Smooth muscle cell (in vitro differentiated cells): ENCODE measurements around the gene AP3B1. TPM values are rescaled to one million over a fixed set of nuclear protein-coding genes. Genes with fewer than 3 reads are reported as not detected.

ENCODE experiments used
- DNase-seq: peaks from one replicate; lab custom pipeline; 2025; ENCODE audit not compliant: unreplicated experiment; lab: John Stamatoyannopoulos, UW
- H2AFZ ChIP-seq: fragments of 200-600 bp; sonication (generic); 2 replicates; pipeline ENCODE4 v1.6.0; 2016; ENCODE audit warnings: antibody characterized with exemption, low read depth, mild to moderate bottlenecking
- H3F3A ChIP-seq: fragments of 200-600 bp; sonication (generic); 2 replicates; pipeline ENCODE4 v1.6.0; 2017; ENCODE audit warnings: antibody characterized with exemption, low read depth
- H3K27ac ChIP-seq: fragments of 200-600 bp; sonication (generic); 2 replicates; pipeline ENCODE4 v1.5.1; 2016; ENCODE audit warnings: low read depth, mild to moderate bottlenecking
- H3K27me3 ChIP-seq: fragments of 200-600 bp; sonication (generic); 2 replicates; pipeline ENCODE4 v1.6.1; 2016; ENCODE audit warnings: low read depth, mild to moderate bottlenecking
- H3K36me3 ChIP-seq: fragments of 200-600 bp; sonication (generic); 2 replicates; pipeline ENCODE4 v1.5.1; 2016; ENCODE audit warnings: low read depth
- H3K4me1 ChIP-seq: fragments of 200-600 bp; sonication (generic); 2 replicates; pipeline ENCODE4 v1.5.1; 2016; ENCODE audit warnings: low read depth
- H3K4me2 ChIP-seq: fragments of 200-600 bp; sonication (generic); 2 replicates; pipeline ENCODE4 v1.6.0; 2016; ENCODE audit warnings: mild to moderate bottlenecking
- H3K4me3 ChIP-seq: fragments of 200-600 bp; sonication (generic); 2 replicates; pipeline ENCODE4 v1.5.1; 2016; ENCODE audit warnings: mild to moderate bottlenecking
- H3K79me2 ChIP-seq: fragments of 200-600 bp; sonication (generic); 2 replicates; pipeline ENCODE4 v1.6.0; 2016; ENCODE audit warnings: low read depth, mild to moderate bottlenecking
- H3K9ac ChIP-seq: fragments of 200-600 bp; sonication (generic); 2 replicates; pipeline ENCODE4 v1.6.0; 2016; ENCODE audit warnings: low read depth
- H3K9me3 ChIP-seq: fragments of 200-600 bp; sonication (generic); replicated peaks from 2 replicates; pipeline ENCODE4 v1.5.1; 2016; ENCODE audit warnings: low read depth
- H4K20me1 ChIP-seq: fragments of 200-600 bp; sonication (generic); 2 replicates; pipeline ENCODE4 v1.6.0; 2016; ENCODE audit warnings: low read depth
- WGBS: methylation state at CpG from one replicate; pipeline ENCODE4 v1.1.7; 2016; ENCODE audit warnings: low lambda C conversion rate; 5-methylcytosine and 5-hydroxymethylcytosine counted together
- polyA plus RNA-seq: library from polyadenylated mRNA; unstranded; fragments of >200 nt; fragmentation: Nextera tagmentation; extraction: Ambion mirVana; gene quantifications from 2 replicates; pipeline ENCODE4 v1.2.1, GENCODE V29; 2016
- total RNA-seq: library from RNA; depleted of rRNA; stranded (reverse); fragments of >200 nt; gene quantifications from 2 replicates; pipeline ENCODE4 v1.2.3, GENCODE V29; 2014
- TF ChIP-seq, protein P1 (sequence below): fragments of 200-600 bp; sonication (generic); IDR thresholded peaks from 2 replicates; pipeline ENCODE4 v1.5.1; 2017; ENCODE audit warnings: borderline replicate concordance, mild to moderate bottlenecking, antibody characterized with exemption; ENCODE audit not compliant: insufficient read depth, poor library complexity, severe bottlenecking

AP3B1 gene
- total and polyA plus RNA-seq, 2 experiments from 2014 or later, result 36.9 to 76.3 TPM

DNA sequence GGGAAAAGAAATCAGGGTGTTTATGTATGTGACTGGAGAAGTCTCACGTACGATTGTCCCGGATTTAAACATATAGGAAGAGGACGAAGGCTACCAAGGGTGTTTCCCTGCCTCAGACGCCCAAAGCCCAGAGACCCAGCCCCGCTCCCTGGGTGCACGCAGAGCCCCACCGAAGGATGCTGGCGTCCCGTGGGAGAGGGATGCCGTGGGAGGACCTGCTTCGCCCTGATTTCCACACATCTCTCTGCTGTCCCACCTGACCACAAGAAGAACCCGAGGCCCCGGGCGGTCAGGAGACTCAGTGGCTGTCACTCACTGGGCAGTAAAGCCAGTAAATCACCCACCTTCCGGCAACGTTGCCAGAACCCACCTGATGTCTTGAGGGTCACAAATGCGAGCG is 306.5 kb downstream of the AP3B1 start:
- Histone ChIP-seq H3K27ac (no peak overlapping the region), H3F3A (peaks cover 10% of the 10 kb centered on the region), H3K4me1 (peaks cover 41% of the 10 kb centered on the region), H3K79me2 (no peaks in the 10 kb centered on the region), H3K9ac (no peak overlapping the region), H3K36me3 (no peaks in the 10 kb centered on the region), H3K4me3 (no peak overlapping the region), H3K4me2 (no peak overlapping the region), H3K9me3 (no peaks in the 10 kb centered on the region), H4K20me1 (no peaks in the 10 kb centered on the region), H2AFZ (no peak overlapping the region), H3K27me3 (no peaks in the 10 kb centered on the region)
- TF ChIP-seq, protein P1, sequence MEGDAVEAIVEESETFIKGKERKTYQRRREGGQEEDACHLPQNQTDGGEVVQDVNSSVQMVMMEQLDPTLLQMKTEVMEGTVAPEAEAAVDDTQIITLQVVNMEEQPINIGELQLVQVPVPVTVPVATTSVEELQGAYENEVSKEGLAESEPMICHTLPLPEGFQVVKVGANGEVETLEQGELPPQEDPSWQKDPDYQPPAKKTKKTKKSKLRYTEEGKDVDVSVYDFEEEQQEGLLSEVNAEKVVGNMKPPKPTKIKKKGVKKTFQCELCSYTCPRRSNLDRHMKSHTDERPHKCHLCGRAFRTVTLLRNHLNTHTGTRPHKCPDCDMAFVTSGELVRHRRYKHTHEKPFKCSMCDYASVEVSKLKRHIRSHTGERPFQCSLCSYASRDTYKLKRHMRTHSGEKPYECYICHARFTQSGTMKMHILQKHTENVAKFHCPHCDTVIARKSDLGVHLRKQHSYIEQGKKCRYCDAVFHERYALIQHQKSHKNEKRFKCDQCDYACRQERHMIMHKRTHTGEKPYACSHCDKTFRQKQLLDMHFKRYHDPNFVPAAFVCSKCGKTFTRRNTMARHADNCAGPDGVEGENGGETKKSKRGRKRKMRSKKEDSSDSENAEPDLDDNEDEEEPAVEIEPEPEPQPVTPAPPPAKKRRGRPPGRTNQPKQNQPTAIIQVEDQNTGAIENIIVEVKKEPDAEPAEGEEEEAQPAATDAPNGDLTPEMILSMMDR, result no peak
- 87% methylated on average over 19 of the region's 19 CpGs for WGBS
- DNase-seq, result no peak

DNA sequence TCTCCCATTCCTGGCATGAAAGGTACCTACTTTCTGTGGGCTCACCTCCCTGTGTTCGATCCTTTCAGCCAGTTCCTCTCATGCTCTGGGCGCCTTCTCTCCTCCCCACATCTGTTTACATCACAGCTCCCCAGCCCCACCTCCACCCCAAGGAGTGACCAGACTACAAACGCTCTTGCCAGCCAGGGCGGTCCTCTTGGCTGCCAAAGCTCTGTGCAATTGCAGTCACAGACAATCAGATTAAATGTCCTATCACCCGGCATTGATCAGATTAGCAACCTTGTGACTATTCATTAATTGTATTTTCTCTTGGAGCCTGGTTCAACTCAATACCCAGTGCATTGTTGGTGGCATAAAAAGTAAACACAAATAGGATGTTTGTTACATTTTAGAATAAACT is 307.2 kb downstream of the AP3B1 start:
- Histone ChIP-seq H3K4me3 (no peak overlapping the region), H2AFZ (no peak overlapping the region), H3K4me1 (peaks cover 39% of the 10 kb centered on the region), H3K9me3 (no peaks in the 10 kb centered on the region), H4K20me1 (no peaks in the 10 kb centered on the region), H3K27me3 (no peaks in the 10 kb centered on the region), H3K79me2 (no peaks in the 10 kb centered on the region), H3K36me3 (no peaks in the 10 kb centered on the region), H3K9ac (no peak overlapping the region), H3K27ac (no peak overlapping the region), H3K4me2 (no peak overlapping the region), H3F3A (peaks cover 10% of the 10 kb centered on the region)
- TF ChIP-seq, protein P1, result no peak
- DNase-seq, result no peak
- 57% methylated on average over 5 of the region's 5 CpGs for WGBS

DNA sequence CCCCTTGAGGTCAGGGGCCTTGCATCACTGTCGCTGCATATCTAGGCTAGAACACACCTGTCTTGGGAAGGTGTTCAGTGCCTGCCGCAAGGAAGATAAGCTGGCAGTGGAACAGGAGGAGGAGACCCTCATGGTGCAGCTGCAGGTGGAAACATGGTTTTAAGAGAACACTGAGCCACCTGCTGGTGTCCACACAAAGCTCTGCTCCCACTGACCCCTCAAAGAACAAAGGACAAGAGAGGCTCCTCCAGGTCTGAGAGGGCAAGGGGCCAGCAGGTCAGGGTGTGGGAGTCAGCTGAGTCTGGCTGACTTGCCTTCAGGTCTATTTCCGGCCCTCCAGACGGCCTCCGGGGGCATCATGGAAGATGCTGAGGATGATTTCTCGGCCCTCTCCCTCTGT is 308.2 kb downstream of the AP3B1 start:
- Histone ChIP-seq H3K27ac (no peak overlapping the region), H3K4me2 (no peak overlapping the region), H2AFZ (no peak overlapping the region), H3K9me3 (no peaks in the 10 kb centered on the region), H3K4me3 (no peak overlapping the region), H3K79me2 (no peaks in the 10 kb centered on the region), H4K20me1 (no peaks in the 10 kb centered on the region), H3K27me3 (no peaks in the 10 kb centered on the region), H3F3A (peaks cover 10% of the 10 kb centered on the region), H3K36me3 (no peaks in the 10 kb centered on the region), H3K9ac (no peak overlapping the region), H3K4me1 (peaks cover 31% of the 10 kb centered on the region)
- TF ChIP-seq, protein P1, result no peak
- DNase-seq, result no peak
- WGBS, result 95% methylated on average over 6 of the region's 6 CpGs

DNA sequence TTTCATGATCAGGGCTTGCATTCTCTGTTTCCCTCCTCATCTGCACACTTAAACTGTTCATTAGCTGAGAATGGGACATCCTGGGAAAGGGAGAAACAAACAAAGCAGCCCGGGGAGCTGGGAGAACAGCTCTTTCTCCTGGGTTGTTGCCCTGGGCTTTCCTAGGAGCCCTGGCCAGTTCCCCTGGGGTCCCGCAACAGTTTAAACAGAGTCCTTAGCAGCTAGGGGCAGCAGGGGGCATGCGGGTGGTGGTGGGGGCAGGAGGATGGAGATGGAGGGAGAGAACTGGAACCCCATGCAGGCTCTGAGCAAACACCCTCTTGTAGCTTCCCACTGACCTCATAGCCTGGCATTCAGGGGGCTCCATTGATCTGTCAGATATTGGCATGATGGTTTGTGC is 309.3 kb downstream of the AP3B1 start:
- no peaks in the 10 kb centered on the region for H3K79me2 ChIP-seq
- H3K27ac ChIP-seq, result no peak overlapping the region
- 71% methylated on average over 3 of the region's 3 CpGs for WGBS
- no peak overlapping the region for H2AFZ ChIP-seq
- no peaks in the 10 kb centered on the region for H3K9me3 ChIP-seq
- no peaks in the 10 kb centered on the region for H3K27me3 ChIP-seq
- no peaks in the 10 kb centered on the region for H4K20me1 ChIP-seq
- H3K36me3 ChIP-seq, result no peaks in the 10 kb centered on the region
- no peak overlapping the region for H3K9ac ChIP-seq
- H3K4me1 ChIP-seq, result peaks cover 21% of the 10 kb centered on the region
- peak overlapping the region; percentile 65 for H3K4me2 ChIP-seq
- DNase-seq, result no peak
- TF ChIP-seq, protein P1, result no peak
- no peak overlapping the region for H3K4me3 ChIP-seq
- H3F3A ChIP-seq, result peaks cover 10% of the 10 kb centered on the region
